Natural killer cell (primary cell): Measurements from ENCODE around the gene ABITRAM. TPM values are rescaled to one million over a fixed set of nuclear protein-coding genes. Genes with fewer than 3 reads are reported as not detected.

Source experiments
- ATAC-seq, 3 donors: fragments of 150-1000 bp in 2 of 3; fragments of 200-7000 bp in 1 of 3; cut with Tn5 transposase; 1 replicate in 1 of 3; 2 replicates in 2 of 3; pipeline ENCODE4 v1.10.0; 2021; ENCODE audit warnings: mild to moderate bottlenecking in 2 of 3, moderate library complexity in 2 of 3
- DNase-seq, 2 donors: peaks; one replicate each; pipeline versions ENCODE4 v3.0.0 to v3.0.0-alpha.2; 2013 to 2021; ENCODE audit warnings: mixed read lengths in 1 of 2
- H3K27ac ChIP-seq: one replicate; pipeline ENCODE4 v1.5.1; 2013; ENCODE audit warnings: mild to moderate bottlenecking, low read length
- H3K27me3 ChIP-seq: one replicate; pipeline ENCODE4 v1.6.1; 2013; ENCODE audit warnings: low read length; ENCODE audit not compliant: control insufficient read depth, insufficient read depth
- H3K36me3 ChIP-seq: one replicate; pipeline ENCODE4 v1.6.1; 2013; ENCODE audit warnings: low read length; ENCODE audit not compliant: control insufficient read depth, insufficient read depth
- H3K4me1 ChIP-seq: one replicate; pipeline ENCODE4 v1.6.1; 2013; ENCODE audit warnings: low read length; ENCODE audit not compliant: control insufficient read depth, insufficient read depth
- H3K4me3 ChIP-seq: one replicate; pipeline ENCODE4 v1.5.1; 2013; ENCODE audit warnings: low read length
- H3K9me3 ChIP-seq: one replicate; pipeline ENCODE4 v1.6.1; 2013; ENCODE audit warnings: low read length; ENCODE audit not compliant: control insufficient read depth, insufficient read depth
- H3K27ac Mint-ChIP-seq, 2 donors: one replicate each; pipeline ENCODE4 v1.8.0; 2022; ENCODE audit warnings: mild to moderate bottlenecking in 2 of 2, mixed read lengths in 2 of 2, moderate library complexity in 1 of 2
- H3K27me3 Mint-ChIP-seq, 2 donors: one replicate each; pipeline ENCODE4 v1.8.0; 2022; ENCODE audit warnings: low read depth in 2 of 2, mixed read lengths in 2 of 2
- H3K36me3 Mint-ChIP-seq: one replicate; pipeline ENCODE4 v1.8.0; 2022; ENCODE audit warnings: mixed read lengths
- H3K4me1 Mint-ChIP-seq, 2 donors: one replicate each; pipeline ENCODE4 v1.8.0; 2022; ENCODE audit warnings: mixed read lengths in 2 of 2
- H3K4me3 Mint-ChIP-seq: one replicate; pipeline ENCODE4 v1.8.0; 2022; ENCODE audit warnings: mild to moderate bottlenecking, moderate library complexity, mixed read lengths
- H3K9me3 Mint-ChIP-seq, 2 donors: one replicate each; pipeline ENCODE4 v1.8.0; 2022; ENCODE audit warnings: mixed read lengths in 2 of 2
- WGBS: methylation state at CpG from one replicate; pipeline ENCODE4 v1.1.7; 2013; ENCODE audit warnings: missing lambda C conversion rate; ENCODE audit not compliant: insufficient coverage; 5-methylcytosine and 5-hydroxymethylcytosine counted together
- intact Hi-C: fragments of 100-400 bp; cut with micrococcal nuclease; formaldehyde crosslinking; loops from one replicate; pipeline ENCODE4 v1.14.2; 2022
- total RNA-seq, 4 donors: library from RNA; stranded (reverse); fragments of 120-200 nt in 1 of 4; gene quantifications; one replicate each; pipeline versions ENCODE4 v1.2.3 to v1.2.4, GENCODE V29; 2013 to 2022
- TF ChIP-seq, protein P1 (sequence below): fragments of 200-600 bp; IDR thresholded peaks from one replicate; pipeline ENCODE4 v1.8.0; 2022; ENCODE audit warnings: antibody characterized with exemption

The ABITRAM gene
- total RNA-seq, 3 donors from 2014 or later (not counting 1 experiment from before 2014, with no cell fraction given) = 5.9 to 8.1 (median 7.4) TPM

DNA sequence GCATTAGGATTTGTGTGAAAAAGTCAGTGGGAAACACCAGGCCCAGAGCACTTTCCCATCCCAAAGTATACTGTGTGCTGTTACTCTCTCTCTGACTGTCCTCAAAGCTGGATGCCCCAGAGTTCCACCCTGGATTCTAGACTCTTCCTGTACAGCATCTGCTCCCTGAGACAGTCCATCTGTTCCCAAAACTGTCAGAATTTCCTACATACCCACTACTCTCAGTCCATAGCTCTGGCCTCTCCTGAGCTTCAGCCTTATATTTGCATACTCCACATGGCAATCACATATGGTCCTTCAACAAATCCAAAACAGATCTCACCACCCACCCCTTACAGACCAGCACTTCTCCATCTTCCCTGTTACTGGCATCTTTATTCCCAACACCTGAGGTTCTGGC, 9.7 kb upstream of the ABITRAM start:
- Mint-ChIP-seq H3K27me3 (no peaks in the 10 kb centered on the region), H3K9me3 (no peaks in the 10 kb centered on the region), H3K36me3 (peaks cover 39% of the 10 kb centered on the region), H3K4me1 (peaks cover 0 to 11% of the 10 kb centered on the region in 2 donors), H3K4me3 (no peak overlapping the region), H3K27ac (no peak overlapping the region)
- no peak for ATAC-seq
- H3K4me1 ChIP-seq = no peaks in the 10 kb centered on the region
- intact Hi-C loops = no loop called here
- TF ChIP-seq, protein P1, sequence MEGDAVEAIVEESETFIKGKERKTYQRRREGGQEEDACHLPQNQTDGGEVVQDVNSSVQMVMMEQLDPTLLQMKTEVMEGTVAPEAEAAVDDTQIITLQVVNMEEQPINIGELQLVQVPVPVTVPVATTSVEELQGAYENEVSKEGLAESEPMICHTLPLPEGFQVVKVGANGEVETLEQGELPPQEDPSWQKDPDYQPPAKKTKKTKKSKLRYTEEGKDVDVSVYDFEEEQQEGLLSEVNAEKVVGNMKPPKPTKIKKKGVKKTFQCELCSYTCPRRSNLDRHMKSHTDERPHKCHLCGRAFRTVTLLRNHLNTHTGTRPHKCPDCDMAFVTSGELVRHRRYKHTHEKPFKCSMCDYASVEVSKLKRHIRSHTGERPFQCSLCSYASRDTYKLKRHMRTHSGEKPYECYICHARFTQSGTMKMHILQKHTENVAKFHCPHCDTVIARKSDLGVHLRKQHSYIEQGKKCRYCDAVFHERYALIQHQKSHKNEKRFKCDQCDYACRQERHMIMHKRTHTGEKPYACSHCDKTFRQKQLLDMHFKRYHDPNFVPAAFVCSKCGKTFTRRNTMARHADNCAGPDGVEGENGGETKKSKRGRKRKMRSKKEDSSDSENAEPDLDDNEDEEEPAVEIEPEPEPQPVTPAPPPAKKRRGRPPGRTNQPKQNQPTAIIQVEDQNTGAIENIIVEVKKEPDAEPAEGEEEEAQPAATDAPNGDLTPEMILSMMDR = no peak
- H3K27ac ChIP-seq = no peak overlapping the region
- no peaks in the 10 kb centered on the region for H3K27me3 ChIP-seq
- H3K36me3 ChIP-seq = peaks cover 84% of the 10 kb centered on the region
- DNase-seq = no peak
- no peak overlapping the region for H3K4me3 ChIP-seq
- no peaks in the 10 kb centered on the region for H3K9me3 ChIP-seq

DNA sequence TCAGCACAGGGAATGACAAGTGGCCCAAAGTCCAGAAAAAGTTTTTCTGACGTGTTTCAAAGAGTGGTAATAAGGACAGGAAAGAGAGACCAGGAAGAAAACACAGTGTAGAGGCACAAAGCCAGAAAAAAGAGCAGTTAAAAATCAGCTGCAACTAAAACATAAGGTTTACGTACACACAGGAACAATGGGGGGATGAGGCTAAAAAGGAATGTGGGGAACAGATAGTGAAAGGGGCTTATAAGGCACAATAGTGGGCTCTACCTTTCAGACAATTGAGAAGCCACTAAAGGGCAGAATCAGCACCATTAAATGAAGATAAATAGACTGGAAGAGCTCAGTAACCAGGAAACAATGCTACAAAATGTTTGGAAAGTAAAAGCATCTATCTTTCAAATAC, 5.8 kb upstream of the ABITRAM start:
- intact Hi-C loops = no loop called here
- 96% methylated on average over 2 of the region's 2 CpGs for whole genome bisulfite sequencing
- Histone ChIP-seq H3K27me3 (no peaks in the 10 kb centered on the region), H3K27ac (no peak overlapping the region), H3K36me3 (peaks cover 56% of the 10 kb centered on the region), H3K9me3 (no peaks in the 10 kb centered on the region), H3K4me3 (no peak overlapping the region), H3K4me1 (peaks cover 5% of the 10 kb centered on the region)
- Mint-ChIP-seq H3K4me1 (peaks cover 13 to 20% of the 10 kb centered on the region in 2 donors), H3K9me3 (no peaks in the 10 kb centered on the region), H3K27ac (no peak overlapping the region), H3K36me3 (peaks cover 38% of the 10 kb centered on the region), H3K27me3 (no peaks in the 10 kb centered on the region), H3K4me3 (no peak overlapping the region)
- no peak for ATAC-seq
- no peak for DNase-seq
- TF ChIP-seq, protein P1 = no peak

DNA sequence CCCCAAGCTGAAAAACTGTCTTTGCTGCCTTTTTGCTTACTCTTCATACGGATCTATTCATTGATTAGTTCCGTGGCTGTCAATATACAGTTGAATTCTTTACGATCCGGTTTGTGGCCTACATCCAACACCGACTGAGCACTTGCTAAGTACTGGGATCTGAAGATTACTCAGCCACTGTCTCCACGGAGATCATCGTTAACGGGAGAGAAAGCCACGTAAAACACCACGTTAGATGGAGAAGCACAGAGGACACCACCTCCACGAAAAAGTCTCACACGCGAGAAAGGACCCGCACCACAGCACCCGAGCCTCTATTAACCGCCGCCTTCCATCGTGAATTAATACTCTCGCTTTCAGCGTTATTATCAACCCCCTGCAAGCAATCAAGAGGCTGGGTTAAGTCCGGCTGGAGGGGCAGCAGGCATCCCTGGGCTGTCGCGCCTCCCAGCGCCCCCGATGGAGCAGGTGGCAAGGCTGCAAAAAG, 926 bp upstream of the ABITRAM start:
- Histone ChIP-seq H3K27me3 (no peaks in the 10 kb centered on the region), H3K9me3 (no peaks in the 10 kb centered on the region), H3K4me3 (peak overlapping the region; percentile 89), H3K27ac (peak overlapping the region; percentile 86), H3K4me1 (peaks cover 12% of the 10 kb centered on the region), H3K36me3 (peaks cover 11% of the 10 kb centered on the region)
- Mint-ChIP-seq H3K27ac (peak overlapping the region; percentile 95 to 99), H3K27me3 (no peaks in the 10 kb centered on the region), H3K4me3 (peak overlapping the region; percentile 99), H3K9me3 (no peaks in the 10 kb centered on the region), H3K36me3 (no peaks in the 10 kb centered on the region), H3K4me1 (peaks cover 25 to 36% of the 10 kb centered on the region in 2 donors)
- TF ChIP-seq, protein P1 = no peak
- ATAC-seq = no peak
- WGBS = 2% methylated on average over 25 of the region's 25 CpGs
- intact Hi-C loops = no loop called here
- no peak for DNase-seq

DNA sequence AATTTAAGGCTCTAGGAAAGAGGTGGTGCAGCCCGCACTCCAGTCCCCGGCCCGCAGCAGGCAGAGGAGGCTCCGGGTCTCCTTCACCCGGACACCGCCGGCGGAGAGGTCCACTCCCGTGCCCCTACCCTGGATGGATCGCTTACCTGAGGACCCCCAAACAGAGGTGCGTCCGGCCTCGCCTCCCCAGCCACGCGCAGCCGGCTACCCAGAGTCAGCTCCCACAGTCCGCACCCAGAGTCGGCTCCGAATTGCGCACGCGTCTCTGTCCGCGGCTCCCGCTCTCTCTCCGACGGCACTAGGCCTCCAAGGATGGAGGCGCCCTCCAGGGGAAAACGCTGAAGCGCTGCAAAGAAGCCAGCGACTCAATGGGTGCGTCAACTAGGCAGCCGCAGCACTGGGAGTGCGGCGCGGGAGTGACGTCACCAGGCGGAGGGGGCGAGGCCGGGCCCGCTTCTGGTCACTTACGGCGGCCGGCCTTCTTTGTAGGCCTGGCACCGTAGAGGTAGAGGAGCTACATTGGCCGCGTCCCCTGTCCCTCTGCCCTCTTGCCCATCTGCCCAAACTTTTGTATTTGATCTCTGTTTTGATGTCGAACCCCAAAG, 380 bp upstream of the ABITRAM start, which contains the start of gene ELP1:
Gene ELP1, minus strand, starts transcription at position 407 of the 605 bp plus-strand sequence. CDS start 2,978 bp downstream, outside the sequence.
- intact Hi-C loops = loop anchor here (1.0 to 2.0 kb wide), 2 partner anchors 79 to 186 kb away; partner anchors contain the start of gene CTNNAL1
- Histone ChIP-seq H3K4me3 (peak within 1 kb of the TSS; percentile 89), H3K9me3 (no peaks in the 10 kb centered on the region), H3K4me1 (peaks cover 12% of the 10 kb centered on the region), H3K27ac (peak within 1 kb of the TSS; percentile 86), H3K27me3 (no peaks in the 10 kb centered on the region), H3K36me3 (peaks cover 7% of the 10 kb centered on the region)
- Mint-ChIP-seq H3K27me3 (no peaks in the 10 kb centered on the region), H3K36me3 (no peaks in the 10 kb centered on the region), H3K4me3 (peak within 1 kb of the TSS; percentile 99), H3K9me3 (no peaks in the 10 kb centered on the region), H3K27ac (peak within 1 kb of the TSS; percentile 95 to 99), H3K4me1 (peaks cover 22 to 36% of the 10 kb centered on the region in 2 donors)
- ATAC-seq = peak; percentile 83 to 90 (median 84)
- peak; percentile 89 to 96 for DNase-seq
- under 1% methylated on average over 46 of the region's 48 CpGs for WGBS
- TF ChIP-seq, protein P1 = no peak
